Measurements from ENCODE around the gene DOCK9. TPM values are rescaled to one million over a fixed set of nuclear protein-coding genes. Genes with fewer than 3 reads are reported as not detected.

DOCK9 gene
- total RNA-seq, 1 donor from 2014 or later: 46.2 TPM

- Mint-ChIP-seq H3K36me3 (no peaks in the 10 kb centered on the region), H3K9me3 (no peaks in the 10 kb centered on the region), H3K27me3 (peaks cover 4% of the 10 kb centered on the region), H3K4me3 (no peak overlapping the region), H3K4me1 (ENCODE audit: unreplicated experiment) (no peaks in the 10 kb centered on the region), H3K27ac (no peak overlapping the region)
- no peak for DNase-seq (ENCODE audit: extremely low spot score, unreplicated experiment)
- TF ChIP-seq CTCF (conservative IDR thresholded peaks at IDR 0.05): no peak
Observed at GRCh38 chr13:98774776-98775175, 203.1 kb downstream of the DOCK9 start.

- Mint-ChIP-seq H3K27me3 (peaks cover 7% of the 10 kb centered on the region), H3K36me3 (no peaks in the 10 kb centered on the region), H3K4me1 (ENCODE audit: unreplicated experiment) (no peaks in the 10 kb centered on the region), H3K9me3 (no peaks in the 10 kb centered on the region), H3K27ac (no peak overlapping the region), H3K4me3 (no peak overlapping the region)
- no peak for DNase-seq (ENCODE audit: extremely low spot score, unreplicated experiment)
- no peak for TF ChIP-seq CTCF (conservative IDR thresholded peaks at IDR 0.05)
Observed at GRCh38 chr13:98773921-98774320, 203.9 kb downstream of the DOCK9 start.

GRCh38 chr13:98772794-98773452 lies 204.9 kb downstream of the DOCK9 start:
- Mint-ChIP-seq H3K4me3 (no peak overlapping the region), H3K4me1 (ENCODE audit: unreplicated experiment) (no peaks in the 10 kb centered on the region)
- no peak for DNase-seq (ENCODE audit: extremely low spot score, unreplicated experiment)

GRCh38 chr13:98771838-98772611 lies 205.8 kb downstream of the DOCK9 start:
- no peak for TF ChIP-seq CTCF (conservative IDR thresholded peaks at IDR 0.05)
- no peaks in the 10 kb centered on the region for H3K9me3 Mint-ChIP-seq
- H3K36me3 Mint-ChIP-seq: no peaks in the 10 kb centered on the region
- H3K27ac Mint-ChIP-seq: no peak overlapping the region
- H3K4me1 Mint-ChIP-seq (ENCODE audit: unreplicated experiment): no peaks in the 10 kb centered on the region
- DNase-seq (ENCODE audit: extremely low spot score, unreplicated experiment): no peak
- peaks cover 7% of the 10 kb centered on the region for H3K27me3 Mint-ChIP-seq
- H3K4me3 Mint-ChIP-seq: no peak overlapping the region

More at GRCh38 chr13:98772794-98773452, 204.9 kb downstream of the DOCK9 start:
- Mint-ChIP-seq H3K9me3 (no peaks in the 10 kb centered on the region), H3K27ac (no peak overlapping the region), H3K36me3 (no peaks in the 10 kb centered on the region), H3K27me3 (peaks cover 7% of the 10 kb centered on the region)
- no peak for TF ChIP-seq CTCF (conservative IDR thresholded peaks at IDR 0.05)

GRCh38 chr13:98769736-98770135 lies 208.1 kb downstream of the DOCK9 start:
- no peaks in the 10 kb centered on the region for H3K9me3 Mint-ChIP-seq
- H3K27me3 Mint-ChIP-seq: peaks cover 3% of the 10 kb centered on the region
- H3K36me3 Mint-ChIP-seq: no peaks in the 10 kb centered on the region
- no peak overlapping the region for H3K27ac Mint-ChIP-seq
- no peak for TF ChIP-seq CTCF (conservative IDR thresholded peaks at IDR 0.05)
- no peak for DNase-seq (ENCODE audit: extremely low spot score, unreplicated experiment)
- H3K4me3 Mint-ChIP-seq: no peak overlapping the region
- H3K4me1 Mint-ChIP-seq (ENCODE audit: unreplicated experiment): no peaks in the 10 kb centered on the region

All from type B pancreatic cell (in vitro differentiated cells).